Breast epithelium (tissue), 3 donors: ENCODE results near the gene LRRTM1.

Source experiments
- POLR2A ChIP-seq: fragments of 450-650 bp; IDR thresholded peaks from one replicate; pipeline ENCODE4 v1.6.1; 2016; ENCODE audit warnings: antibody characterized with exemption, mild to moderate bottlenecking, moderate library complexity
- TF ChIP-seq, protein P1 (sequence below), 3 donors: fragments of 450-650 bp; IDR thresholded peaks; one replicate each; pipeline ENCODE4 v1.5.1; 2016 to 2017; ENCODE audit warnings: antibody characterized with exemption in 3 of 3, mild to moderate bottlenecking in 3 of 3, moderate library complexity in 3 of 3

DNA sequence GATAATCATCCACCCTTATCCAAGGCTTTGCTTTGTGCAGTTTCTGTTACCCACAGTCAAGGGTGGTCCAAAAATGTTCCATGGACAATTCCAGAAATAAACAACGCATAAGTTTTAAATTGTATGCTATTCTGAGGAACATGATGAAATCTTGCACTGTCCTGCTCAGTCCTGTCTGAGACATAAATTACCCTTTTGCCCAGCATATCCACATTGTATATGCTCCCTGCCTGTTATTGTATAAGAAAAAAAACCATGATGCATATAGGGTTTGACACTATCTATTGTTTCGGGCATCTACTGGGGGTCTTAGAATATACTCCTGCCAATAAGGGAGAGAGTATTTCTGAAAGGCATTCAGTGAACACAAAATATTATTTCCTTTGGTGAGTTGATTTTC, 24.0 kb downstream of the LRRTM1 start:
- no peak for TF ChIP-seq POLR2A
- TF ChIP-seq, protein P1, sequence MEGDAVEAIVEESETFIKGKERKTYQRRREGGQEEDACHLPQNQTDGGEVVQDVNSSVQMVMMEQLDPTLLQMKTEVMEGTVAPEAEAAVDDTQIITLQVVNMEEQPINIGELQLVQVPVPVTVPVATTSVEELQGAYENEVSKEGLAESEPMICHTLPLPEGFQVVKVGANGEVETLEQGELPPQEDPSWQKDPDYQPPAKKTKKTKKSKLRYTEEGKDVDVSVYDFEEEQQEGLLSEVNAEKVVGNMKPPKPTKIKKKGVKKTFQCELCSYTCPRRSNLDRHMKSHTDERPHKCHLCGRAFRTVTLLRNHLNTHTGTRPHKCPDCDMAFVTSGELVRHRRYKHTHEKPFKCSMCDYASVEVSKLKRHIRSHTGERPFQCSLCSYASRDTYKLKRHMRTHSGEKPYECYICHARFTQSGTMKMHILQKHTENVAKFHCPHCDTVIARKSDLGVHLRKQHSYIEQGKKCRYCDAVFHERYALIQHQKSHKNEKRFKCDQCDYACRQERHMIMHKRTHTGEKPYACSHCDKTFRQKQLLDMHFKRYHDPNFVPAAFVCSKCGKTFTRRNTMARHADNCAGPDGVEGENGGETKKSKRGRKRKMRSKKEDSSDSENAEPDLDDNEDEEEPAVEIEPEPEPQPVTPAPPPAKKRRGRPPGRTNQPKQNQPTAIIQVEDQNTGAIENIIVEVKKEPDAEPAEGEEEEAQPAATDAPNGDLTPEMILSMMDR (IDR thresholded peaks at IDR 0.05), result no peak
